HG02678 (cell line): Measurements from ENCODE around the gene ATP1A3.
"Not testable (repeated sequence)": the region's sequence is repeated elsewhere in the genome, so short reads cannot be mapped to it uniquely, and the experiment has no call there.

ENCODE experiments used
- ATAC-seq: cut with Tn5 transposase; IDR thresholded peaks from one replicate; pipeline ENCODE4 v1.9.1; 2021; ENCODE audit warnings: mild to moderate bottlenecking, moderate library complexity; ENCODE audit not compliant: unreplicated experiment

The ATP1A3 gene

GRCh38 chr19:41993612-41994483 lies at the start of gene ATP1A3:
TSS of gene ATP1A3 (minus strand) at chr19:41994230. CDS start at chr19:41994076, 154 bp downstream.
- no peak for ATAC-seq

DNA sequence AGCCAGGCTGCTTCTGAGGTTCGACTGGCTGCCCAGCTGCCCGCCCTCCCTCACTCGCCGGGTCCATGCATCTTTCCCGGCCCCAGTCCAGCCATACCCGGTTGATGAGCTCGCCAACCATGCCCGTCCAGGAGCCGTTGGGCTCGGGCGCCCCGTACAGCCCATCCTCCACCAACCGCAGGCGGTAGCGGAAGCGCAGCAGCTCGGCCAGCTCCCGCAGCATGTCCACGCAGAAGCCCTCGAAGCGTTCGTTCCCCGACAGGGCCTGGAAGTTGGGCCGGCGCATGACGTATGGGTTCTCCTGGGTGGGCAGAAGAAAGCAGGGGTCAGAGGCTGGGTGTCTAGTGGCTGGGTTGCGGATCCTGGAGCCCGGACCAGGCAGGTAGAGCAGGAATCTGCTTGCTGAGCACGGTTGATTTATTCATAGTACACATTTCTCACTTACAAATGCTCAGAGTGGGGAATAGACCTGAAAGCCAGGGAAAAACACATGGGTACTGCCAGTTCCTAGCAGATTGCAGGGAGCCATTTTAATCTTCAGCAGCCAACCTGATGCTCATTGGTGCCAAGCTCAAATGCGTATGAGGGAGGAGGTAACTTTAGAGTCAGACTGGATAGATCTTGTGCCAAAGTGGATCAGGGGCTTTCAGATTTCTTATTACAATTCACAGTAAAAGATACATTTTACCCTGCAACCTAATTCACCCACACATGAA lies 48.6 kb upstream of the ATP1A3 start:
- ATAC-seq, result no peak

- not testable (repeated sequence) for ATAC-seq
Observed at GRCh38 chr19:42040491-42040890, 46.5 kb upstream of the ATP1A3 start.

- ATAC-seq, result no peak
Observed at GRCh38 chr19:42040031-42040430, 46.0 kb upstream of the ATP1A3 start.

DNA sequence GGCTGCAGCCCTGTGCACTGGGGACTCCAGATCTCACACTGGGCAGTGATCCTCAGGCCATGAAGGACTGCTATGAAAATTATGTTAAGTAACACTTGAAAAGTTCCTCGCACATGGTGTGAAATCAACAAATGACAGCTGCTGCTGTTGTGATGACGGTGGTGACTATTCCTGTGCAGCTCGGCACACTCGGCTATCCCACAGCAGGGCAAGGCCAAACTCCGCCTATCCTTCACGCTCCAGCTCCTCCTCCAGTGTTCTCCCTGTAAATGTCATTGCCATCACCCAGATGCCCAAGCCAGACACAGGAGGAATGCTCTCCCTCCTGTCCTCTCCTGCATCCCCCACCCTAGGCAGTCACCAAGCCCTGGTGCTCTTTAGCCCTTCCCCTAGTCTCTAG lies 44.6 kb upstream of the ATP1A3 start:
- no peak for ATAC-seq

DNA sequence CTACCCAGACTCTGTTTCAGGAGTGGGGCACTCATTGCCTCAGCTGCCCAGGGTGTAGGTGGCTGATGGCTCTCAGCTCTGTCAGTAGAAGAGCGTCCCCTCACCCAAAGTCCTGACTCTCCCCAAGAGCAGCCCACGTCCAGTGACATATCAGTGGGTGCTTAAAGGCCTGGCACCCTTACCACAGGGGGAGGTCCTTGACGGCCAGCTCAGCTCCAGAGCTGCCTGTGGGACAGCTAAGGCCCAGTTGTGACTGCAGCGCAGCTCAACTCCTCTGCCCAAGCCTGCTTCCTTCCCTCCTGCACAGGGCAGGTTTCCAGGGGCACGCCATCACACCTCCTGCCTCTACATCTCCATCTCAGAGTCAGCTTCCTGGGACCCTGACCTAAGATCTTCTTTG lies 43.6 kb upstream of the ATP1A3 start:
- no peak for ATAC-seq

DNA sequence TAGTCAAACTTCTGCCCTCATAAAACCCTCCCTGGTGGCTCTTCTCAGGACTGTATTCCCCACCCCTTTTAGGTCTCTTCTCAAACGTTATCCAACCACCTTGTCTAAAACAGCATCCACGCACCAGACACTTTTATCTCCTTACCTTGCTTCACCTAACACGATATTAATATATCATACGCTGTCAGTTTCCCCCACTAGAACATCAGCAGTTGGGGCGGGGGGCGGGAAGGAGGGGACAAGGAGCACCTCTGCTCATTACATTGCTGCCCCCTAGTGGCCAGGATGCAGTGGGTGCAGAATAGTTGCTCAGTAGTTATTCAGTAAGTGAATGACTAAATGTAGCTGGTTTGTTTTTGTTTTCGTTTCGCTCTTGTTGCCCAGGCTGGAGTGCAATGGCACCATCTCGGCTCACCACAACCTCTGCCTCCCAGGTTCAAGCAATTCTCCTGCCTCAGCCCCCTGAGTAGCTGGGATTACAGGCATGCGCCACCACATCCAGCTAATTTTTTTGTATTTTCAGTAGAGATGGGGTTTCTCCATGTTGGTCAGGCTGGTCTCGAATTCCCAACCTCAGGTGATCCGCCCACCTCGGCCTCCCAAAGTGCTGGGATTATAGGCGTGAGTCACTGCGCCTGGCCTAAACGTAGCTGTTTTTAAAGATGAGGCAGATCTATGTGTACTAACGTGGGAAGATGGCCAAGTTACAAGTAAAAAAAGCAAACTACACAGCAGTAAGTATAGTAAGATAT lies 40.8 kb upstream of the ATP1A3 start:
- ATAC-seq, result not testable (repeated sequence)

- no peak for ATAC-seq
Observed at GRCh38 chr19:42033413-42033812, 39.4 kb upstream of the ATP1A3 start.

- no peak for ATAC-seq
Observed at GRCh38 chr19:42032431-42032830, 38.4 kb upstream of the ATP1A3 start.

DNA sequence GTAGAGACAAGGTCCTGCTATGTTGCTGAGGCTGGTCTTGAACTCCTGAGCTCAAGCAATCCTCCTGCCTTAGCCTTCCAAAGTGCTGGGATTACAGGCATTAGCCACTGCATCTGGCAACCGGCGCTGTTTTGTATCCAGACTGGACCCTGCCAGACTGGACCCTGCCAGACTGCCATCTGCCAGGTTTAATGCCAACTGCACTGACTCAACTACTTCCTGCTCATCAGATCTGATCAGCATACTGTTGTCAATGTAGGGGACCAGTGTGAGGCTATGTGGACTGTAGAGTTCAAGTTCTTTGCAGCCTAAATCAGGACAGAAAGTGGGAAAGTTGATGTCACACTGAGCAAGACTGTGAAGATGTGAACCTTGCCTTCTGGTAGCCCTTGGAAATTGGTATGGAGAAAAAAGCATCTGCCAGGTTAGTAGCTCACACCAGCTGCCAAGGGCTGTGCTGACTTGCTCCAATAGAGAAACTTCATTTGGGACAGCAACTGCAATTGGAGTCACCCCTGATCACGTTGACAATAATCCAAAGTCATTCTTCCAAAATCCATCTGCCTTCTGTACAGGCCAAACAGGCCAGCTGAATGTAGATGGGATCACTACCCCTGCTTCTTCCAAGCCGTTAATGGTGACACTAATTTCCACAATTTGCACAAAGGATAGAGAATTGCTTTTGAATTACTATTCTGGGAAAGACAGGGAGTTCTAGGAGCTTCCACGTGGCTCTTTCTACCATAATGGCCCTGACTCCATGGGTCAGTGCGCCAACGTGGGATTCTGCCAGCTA lies 36.8 kb upstream of the ATP1A3 start:
- ATAC-seq, result no peak

DNA sequence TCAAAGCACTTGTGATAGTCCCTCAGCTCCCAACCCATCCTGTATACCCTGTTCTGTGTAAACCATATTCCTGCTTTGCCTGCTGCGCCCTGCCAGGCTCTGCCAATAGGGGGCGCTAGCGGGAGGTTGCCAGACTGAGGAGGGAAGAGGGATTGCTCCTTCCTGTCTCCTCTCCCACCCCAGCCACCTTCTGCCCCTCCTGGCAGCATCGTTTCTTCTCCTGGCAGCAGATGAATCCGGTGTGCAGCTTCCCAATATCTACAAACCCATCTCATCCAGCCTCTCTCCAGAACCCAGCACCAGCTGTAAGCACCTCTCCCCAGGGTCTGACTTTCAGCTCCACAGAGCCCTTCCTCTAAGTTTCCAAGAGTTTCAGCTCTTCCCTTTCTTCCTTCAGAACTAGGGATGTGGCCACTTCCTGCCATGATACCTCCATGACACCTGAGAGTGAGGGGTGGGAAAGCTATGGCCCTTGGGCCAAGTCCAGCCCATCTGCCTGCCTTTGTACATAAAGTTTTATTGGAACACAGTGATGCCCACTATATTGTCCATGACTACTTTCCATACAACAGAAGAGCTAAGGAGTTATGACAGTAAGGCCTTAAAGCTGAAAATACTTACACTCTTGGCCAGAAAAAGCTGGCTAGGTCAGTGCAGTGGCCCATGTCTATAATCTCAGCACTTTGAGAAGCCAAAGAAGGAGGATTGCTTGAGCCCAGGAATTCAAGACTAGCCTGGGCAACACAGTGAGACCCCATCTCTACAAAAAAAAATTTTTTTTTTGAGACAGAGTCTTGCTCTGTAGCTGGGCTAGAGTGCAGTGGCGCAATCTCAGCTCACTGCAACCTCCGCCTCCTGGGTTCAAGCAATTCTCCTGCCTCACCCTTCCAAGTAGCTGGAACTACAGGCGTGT lies 34.5 kb upstream of the ATP1A3 start:
- no peak for ATAC-seq

DNA sequence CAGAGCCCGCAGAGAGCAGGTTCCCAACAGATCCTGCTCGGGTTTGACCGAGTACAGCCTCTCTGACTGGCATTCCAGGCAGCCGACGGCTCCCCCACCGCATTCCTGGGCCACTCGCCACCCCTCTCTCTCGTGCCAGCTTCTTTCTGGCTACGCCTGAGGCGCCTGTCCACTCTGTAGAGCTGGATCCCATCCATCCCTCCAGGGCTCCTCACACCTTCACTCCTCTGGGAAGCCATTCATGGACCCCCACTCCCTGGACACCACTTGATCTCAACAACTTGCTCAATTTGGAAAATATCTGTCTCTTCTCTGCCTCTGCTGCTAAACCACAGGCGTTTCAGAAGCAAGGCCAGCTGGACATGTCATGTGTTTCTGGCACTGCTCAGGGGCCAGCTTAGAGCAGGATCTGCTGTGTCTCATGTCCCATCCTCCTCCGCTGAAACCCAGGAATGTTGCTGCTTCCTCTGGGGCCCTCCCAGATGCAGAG lies 30.6 kb upstream of the ATP1A3 start:
- ATAC-seq, result no peak

DNA sequence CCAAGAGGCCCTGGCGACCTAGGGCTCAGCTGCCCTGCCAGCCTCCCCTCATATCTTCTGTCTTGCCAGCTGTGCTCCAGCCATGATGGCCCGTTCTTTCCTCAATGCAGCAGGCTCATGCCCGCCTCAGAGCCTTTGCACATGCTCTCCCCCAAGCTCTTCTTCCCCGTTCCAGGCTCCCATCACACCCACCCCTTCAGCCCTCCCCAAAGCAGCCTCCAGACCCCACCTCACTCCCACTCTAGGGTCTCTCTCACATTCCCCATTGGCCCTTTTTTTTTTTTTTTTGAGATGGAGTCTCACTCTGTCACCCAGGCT lies 29.9 kb upstream of the ATP1A3 start:
- no peak for ATAC-seq

DNA sequence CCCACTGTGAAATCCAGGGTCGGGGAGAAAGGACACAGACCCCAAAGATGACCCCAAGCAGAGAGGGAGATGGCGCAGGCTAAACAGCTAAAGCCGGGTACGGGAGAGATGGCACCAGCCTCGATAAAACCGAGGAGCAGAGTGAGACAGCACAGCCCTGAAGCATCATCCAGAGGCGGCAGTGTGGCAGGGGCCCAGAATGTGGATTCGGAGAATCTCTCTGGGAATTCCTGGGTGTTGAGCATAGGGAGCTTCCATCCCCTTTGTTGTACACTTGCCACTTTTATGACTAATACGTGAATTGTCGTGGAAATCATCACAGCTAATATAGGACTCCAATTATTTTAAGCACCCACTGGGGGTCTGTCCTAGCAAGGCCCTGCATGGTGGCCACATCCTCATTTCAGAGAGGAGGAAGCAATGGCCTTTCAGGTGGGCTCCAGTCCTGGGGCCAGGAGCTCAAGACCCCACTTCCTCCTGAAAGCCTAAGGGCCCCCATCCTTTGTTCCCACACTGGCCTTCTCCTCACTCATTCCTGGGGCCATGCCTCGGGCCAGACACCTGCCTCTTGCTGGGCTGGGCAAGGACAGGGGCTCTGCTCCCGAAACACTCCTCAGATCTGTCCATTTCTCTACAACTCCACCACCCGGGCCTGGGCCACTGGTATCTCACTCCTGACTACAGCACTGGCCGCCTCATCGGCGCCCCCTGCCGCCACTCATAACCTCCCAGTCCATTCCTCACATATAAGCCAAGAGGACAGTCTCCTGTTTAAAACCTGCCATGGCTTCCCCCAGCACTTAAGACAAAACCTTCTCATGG lies 29.3 kb upstream of the ATP1A3 start:
- ATAC-seq, result no peak

- no peak for ATAC-seq
Observed at GRCh38 chr19:42022616-42023015, 28.6 kb upstream of the ATP1A3 start.

DNA sequence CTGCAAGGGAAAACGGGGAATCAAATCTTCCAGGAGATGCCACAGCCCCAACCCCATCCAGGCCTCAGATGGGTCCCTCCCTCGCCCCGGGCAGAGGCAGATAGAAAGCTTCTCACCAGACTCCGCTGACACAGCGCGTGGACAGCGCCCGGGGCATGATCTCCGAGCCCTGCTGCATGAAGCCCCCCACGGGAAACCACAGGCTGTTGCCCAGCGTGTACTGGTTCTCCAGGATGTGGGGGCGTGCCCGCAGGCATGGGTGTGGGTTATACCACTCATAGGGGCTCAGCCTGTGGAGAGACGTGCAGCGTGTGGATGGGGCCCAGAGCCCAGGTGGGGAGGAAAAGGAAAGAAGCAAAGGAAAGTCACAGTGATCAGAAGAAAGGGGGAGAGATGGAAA lies 27.2 kb upstream of the ATP1A3 start:
- ATAC-seq, result no peak

DNA sequence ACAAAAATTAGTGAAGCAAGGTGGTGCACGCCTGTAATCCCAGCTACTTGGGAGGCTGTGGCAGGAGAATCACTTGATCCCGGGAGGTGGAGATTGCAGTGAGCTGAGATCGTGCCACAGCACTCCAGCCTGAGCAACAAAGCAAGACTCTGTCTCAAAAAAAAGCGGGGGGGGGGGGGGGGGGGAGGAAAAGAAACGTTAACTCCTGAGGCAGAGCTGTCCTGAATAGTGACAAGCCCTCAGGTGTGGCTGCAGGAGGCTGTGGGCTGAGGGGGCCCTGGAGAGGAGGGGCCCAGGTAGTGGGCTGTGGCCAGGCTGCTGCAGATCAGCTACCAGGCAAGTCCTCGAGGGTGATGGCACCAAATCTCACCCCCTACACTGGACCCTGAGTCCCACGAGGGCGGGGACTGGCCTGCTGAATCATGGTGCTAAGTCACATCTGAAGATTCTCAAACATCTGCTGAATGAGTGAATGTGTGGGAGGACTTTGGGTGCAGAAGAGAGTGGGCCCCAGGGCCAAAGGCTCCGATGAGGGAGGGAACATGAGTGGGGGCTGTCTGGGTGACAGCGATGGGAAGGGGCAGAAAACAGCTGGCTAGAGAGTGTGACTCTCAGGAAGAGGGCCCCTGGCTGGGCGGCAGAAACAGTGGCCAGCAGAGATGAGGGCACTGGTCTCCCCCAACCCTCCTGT lies 24.6 kb upstream of the ATP1A3 start:
- no peak for ATAC-seq

DNA sequence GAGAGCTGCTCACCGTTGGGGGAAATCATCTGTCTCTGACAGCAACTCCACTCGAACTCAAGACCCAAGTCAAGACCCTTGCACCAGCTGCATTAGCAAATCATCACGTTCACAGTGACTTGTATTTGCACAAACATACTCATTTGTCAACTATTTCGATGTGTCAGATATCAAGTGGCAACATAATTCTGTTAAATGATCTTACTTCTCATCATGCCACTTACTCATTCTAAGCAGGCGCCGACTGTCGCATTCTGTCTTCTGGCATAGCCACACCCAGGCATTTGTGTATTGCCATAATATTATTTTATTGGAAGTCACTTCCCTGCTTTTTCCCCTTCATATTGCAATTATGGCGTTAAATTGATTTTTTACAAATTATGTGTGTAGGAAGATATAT lies 23.0 kb upstream of the ATP1A3 start:
- ATAC-seq, result no peak
